Hypothalamus (tissue), 51 donors: ENCODE results near the gene WNT11.

Experiments
- DNase-seq, 51 donors: peaks; one replicate each; lab custom pipeline; 2025; lab: John Stamatoyannopoulos, UW

The WNT11 gene

GRCh38 chr11:76184551-76184993 is 21.7 kb downstream of the WNT11 start:
- DNase-seq = no peak

GRCh38 chr11:76181371-76181770 is 24.9 kb downstream of the WNT11 start:
- no peak for DNase-seq

GRCh38 chr11:76179147-76179546 is 27.2 kb downstream of the WNT11 start:
- DNase-seq = no peak

GRCh38 chr11:76177250-76177686 is 29.0 kb downstream of the WNT11 start:
- no peak for DNase-seq

- no peak for DNase-seq
Measured at GRCh38 chr11:76176463-76176862, 29.8 kb downstream of the WNT11 start.

GRCh38 chr11:76175783-76176182 is 30.5 kb downstream of the WNT11 start:
- no peak for DNase-seq

GRCh38 chr11:76174330-76174729 is 32.0 kb downstream of the WNT11 start:
- no peak for DNase-seq

GRCh38 chr11:76173663-76174062 is 32.6 kb downstream of the WNT11 start:
- DNase-seq = no peak

GRCh38 chr11:76172583-76172982 is 33.7 kb downstream of the WNT11 start:
- no peak for DNase-seq

- DNase-seq = no peak
Measured at GRCh38 chr11:76170468-76170867, 35.8 kb downstream of the WNT11 start.

GRCh38 chr11:76169473-76169896 is 36.8 kb downstream of the WNT11 start:
- DNase-seq = no peak

GRCh38 chr11:76167590-76167989 is 38.7 kb downstream of the WNT11 start:
- DNase-seq = no peak

GRCh38 chr11:76166314-76166713 is 40.0 kb downstream of the WNT11 start:
- DNase-seq = no peak

GRCh38 chr11:76164861-76165751 is 41.2 kb downstream of the WNT11 start:
- no peak for DNase-seq

GRCh38 chr11:76164081-76164480 is 42.2 kb downstream of the WNT11 start:
- no peak for DNase-seq

- DNase-seq = no peak
Measured at GRCh38 chr11:76163289-76163880, 42.9 kb downstream of the WNT11 start.

GRCh38 chr11:76162336-76163288 is 43.7 kb downstream of the WNT11 start:
- no peak for DNase-seq

GRCh38 chr11:76161261-76161961 is 44.9 kb downstream of the WNT11 start:
- DNase-seq = no peak

- DNase-seq = no peak
Measured at GRCh38 chr11:76160856-76161255, 45.4 kb downstream of the WNT11 start.

GRCh38 chr11:76159983-76160661 is 46.2 kb downstream of the WNT11 start:
- DNase-seq = no peak
